ENCODE results near the gene ALG11. TPM values are rescaled to one million over a fixed set of nuclear protein-coding genes. Genes with fewer than 3 reads are reported as not detected.
A peak's percentile ranks its signal among the peaks of the same experiment; 100 is the strongest.

Gene ALG11
- total RNA-seq, 6 donors from 2014 or later: 10.5 to 34.4 (median 22.7) TPM

- Histone ChIP-seq H3K36me3 (no peaks in the 10 kb centered on the region), H3K4me3 (no peak overlapping the region), H3K9me3 (no peaks in the 10 kb centered on the region), H3K4me1 (peaks cover 12 to 33% (median 23%) of the 10 kb centered on the region in 4 donors), H3K27ac (no peak overlapping the region), H3K27me3 (no peaks in the 10 kb centered on the region)
- no peak for DNase-seq
- 74 to 81% methylated on average over 8 of the region's 8 CpGs for WGBS, 2 donors
- no peak for TF ChIP-seq POLR2AphosphoS5 (IDR thresholded peaks at IDR 0.05)
- TF ChIP-seq CTCF (IDR thresholded peaks at IDR 0.05): no peak
- no peak for TF ChIP-seq POLR2A (IDR thresholded peaks at IDR 0.05)
- TF ChIP-seq EP300 (IDR thresholded peaks at IDR 0.05): no peak
- ATAC-seq (ENCODE audit: low FRiP score in 2 of 2): no peak
Measured at GRCh38 chr13:51997641-51998330, 14.4 kb upstream of the ALG11 start.

GRCh38 chr13:51998723-51999509 lies 13.3 kb upstream of the ALG11 start:
- no peak for DNase-seq
- no peak overlapping the region for H3K4me3 ChIP-seq
- no peak for TF ChIP-seq CTCF (IDR thresholded peaks at IDR 0.05)
- no peak for TF ChIP-seq POLR2AphosphoS5 (IDR thresholded peaks at IDR 0.05)
- no peaks in the 10 kb centered on the region for H3K27me3 ChIP-seq
- ATAC-seq (ENCODE audit: low FRiP score in 2 of 2): no peak
- peaks cover 12 to 33% (median 23%) of the 10 kb centered on the region in 4 donors for H3K4me1 ChIP-seq
- no peaks in the 10 kb centered on the region for H3K36me3 ChIP-seq
- H3K27ac ChIP-seq: no peak overlapping the region
- no peaks in the 10 kb centered on the region for H3K9me3 ChIP-seq
- WGBS, 2 donors: 59 to 60% methylated on average over 5 to 6 of the region's 6 CpGs

GRCh38 chr13:51999510-51999911 lies 12.7 kb upstream of the ALG11 start:
- no peak for TF ChIP-seq EP300 (IDR thresholded peaks at IDR 0.05)
- TF ChIP-seq POLR2AphosphoS5 (IDR thresholded peaks at IDR 0.05): no peak
- no peak for TF ChIP-seq POLR2A (IDR thresholded peaks at IDR 0.05)
- no peak for TF ChIP-seq CTCF (IDR thresholded peaks at IDR 0.05)
- Histone ChIP-seq H3K27ac (no peak overlapping the region), H3K9me3 (no peaks in the 10 kb centered on the region), H3K4me1 (peaks cover 12 to 33% (median 23%) of the 10 kb centered on the region in 4 donors), H3K36me3 (no peaks in the 10 kb centered on the region), H3K4me3 (peak overlapping the region in 1 of 4 donors; percentile 6), H3K27me3 (no peaks in the 10 kb centered on the region)
- ATAC-seq (ENCODE audit: low FRiP score in 2 of 2): peak; percentile 16 to 44
- WGBS, 2 donors: 44 to 64% methylated on average over 13 of the region's 13 CpGs
- DNase-seq: peak; percentile 39 to 52

- WGBS, 2 donors: 63 to 65% methylated on average over 1 of the region's 1 CpG
- Histone ChIP-seq H3K4me1 (peaks cover 12 to 29% (median 23%) of the 10 kb centered on the region in 4 donors), H3K4me3 (no peak overlapping the region), H3K36me3 (no peaks in the 10 kb centered on the region), H3K27ac (no peak overlapping the region), H3K9me3 (no peaks in the 10 kb centered on the region), H3K27me3 (no peaks in the 10 kb centered on the region)
- TF ChIP-seq CTCF (IDR thresholded peaks at IDR 0.05) (no peak), POLR2A (IDR thresholded peaks at IDR 0.05) (no peak), EP300 (IDR thresholded peaks at IDR 0.05) (no peak), POLR2AphosphoS5 (IDR thresholded peaks at IDR 0.05) (no peak)
- ATAC-seq (ENCODE audit: low FRiP score in 2 of 2): no peak
- DNase-seq: no peak
Measured at GRCh38 chr13:51999921-52000320, 12.3 kb upstream of the ALG11 start.
